ENCODE results near the gene ZNF83. TPM values are rescaled to one million over a fixed set of nuclear protein-coding genes. Genes with fewer than 3 reads are reported as not detected.

The ZNF83 gene
- total RNA-seq, 4 donors from 2014 or later, result 21.3 to 92.9 (median 41.4) TPM

DNA sequence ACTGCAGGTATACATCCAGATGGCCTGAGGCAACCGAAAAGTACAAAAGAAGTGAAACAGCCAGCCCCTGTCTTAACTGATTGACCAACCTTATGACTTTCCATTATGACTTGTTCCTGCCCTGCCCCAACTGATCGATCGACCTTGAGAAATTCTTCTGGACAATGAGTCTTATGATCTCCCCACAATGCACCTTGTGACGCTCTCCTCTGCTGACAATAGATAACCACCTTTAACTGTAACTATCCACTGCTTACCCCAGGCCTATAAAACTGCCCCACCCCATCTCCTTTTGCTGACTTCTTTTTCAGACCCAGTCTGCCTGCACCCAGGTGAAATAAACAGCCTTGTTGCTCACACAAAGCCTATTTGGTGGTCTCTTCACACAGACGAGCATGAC, 11.2 kb downstream of the ZNF83 start:
- Histone ChIP-seq H3K27me3 (no peaks in the 10 kb centered on the region), H3K36me3 (peaks cover 64% of the 10 kb centered on the region), H3K9me3 (no peaks in the 10 kb centered on the region), H3K4me1 (no peaks in the 10 kb centered on the region), H3K4me3 (no peak overlapping the region), H3K27ac (no peak overlapping the region)
- DNase-seq (ENCODE audit: low spot score in 2 of 2), result no peak
- WGBS, result 94% methylated on average over 5 of the region's 5 CpGs
- TF ChIP-seq POLR2A (IDR thresholded peaks at IDR 0.05), result no peak
- no peak for TF ChIP-seq EP300 (IDR thresholded peaks at IDR 0.05)
- TF ChIP-seq POLR2AphosphoS5 (IDR thresholded peaks at IDR 0.05), result no peak
- TF ChIP-seq, protein P1, sequence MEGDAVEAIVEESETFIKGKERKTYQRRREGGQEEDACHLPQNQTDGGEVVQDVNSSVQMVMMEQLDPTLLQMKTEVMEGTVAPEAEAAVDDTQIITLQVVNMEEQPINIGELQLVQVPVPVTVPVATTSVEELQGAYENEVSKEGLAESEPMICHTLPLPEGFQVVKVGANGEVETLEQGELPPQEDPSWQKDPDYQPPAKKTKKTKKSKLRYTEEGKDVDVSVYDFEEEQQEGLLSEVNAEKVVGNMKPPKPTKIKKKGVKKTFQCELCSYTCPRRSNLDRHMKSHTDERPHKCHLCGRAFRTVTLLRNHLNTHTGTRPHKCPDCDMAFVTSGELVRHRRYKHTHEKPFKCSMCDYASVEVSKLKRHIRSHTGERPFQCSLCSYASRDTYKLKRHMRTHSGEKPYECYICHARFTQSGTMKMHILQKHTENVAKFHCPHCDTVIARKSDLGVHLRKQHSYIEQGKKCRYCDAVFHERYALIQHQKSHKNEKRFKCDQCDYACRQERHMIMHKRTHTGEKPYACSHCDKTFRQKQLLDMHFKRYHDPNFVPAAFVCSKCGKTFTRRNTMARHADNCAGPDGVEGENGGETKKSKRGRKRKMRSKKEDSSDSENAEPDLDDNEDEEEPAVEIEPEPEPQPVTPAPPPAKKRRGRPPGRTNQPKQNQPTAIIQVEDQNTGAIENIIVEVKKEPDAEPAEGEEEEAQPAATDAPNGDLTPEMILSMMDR (IDR thresholded peaks at IDR 0.05), result no peak

DNA sequence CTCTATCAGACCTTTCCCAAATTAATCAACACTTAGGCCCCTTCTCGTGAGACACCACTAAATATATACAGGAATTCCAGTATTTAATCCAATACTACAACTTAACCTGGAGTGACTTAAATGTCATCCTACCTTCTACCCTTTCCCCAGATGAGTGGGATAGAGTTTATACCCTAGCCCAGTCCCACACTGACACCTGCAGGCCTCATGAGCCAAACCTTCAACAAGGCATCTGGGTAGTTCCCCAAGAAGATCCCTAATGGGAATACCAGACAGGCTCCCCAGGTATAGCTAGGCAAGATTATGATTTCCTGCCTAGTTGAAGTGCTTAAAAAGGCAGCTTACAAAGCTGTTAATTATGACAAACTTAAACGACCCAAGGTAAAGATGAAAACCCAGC, 15.9 kb downstream of the ZNF83 start:
- no peak for TF ChIP-seq EP300 (IDR thresholded peaks at IDR 0.05)
- TF ChIP-seq, protein P1 (IDR thresholded peaks at IDR 0.05), result no peak
- TF ChIP-seq POLR2AphosphoS5 (IDR thresholded peaks at IDR 0.05), result no peak
- TF ChIP-seq POLR2A (IDR thresholded peaks at IDR 0.05), result no peak
- DNase-seq (ENCODE audit: low spot score in 2 of 2), result no peak
- no peaks in the 10 kb centered on the region for H3K9me3 ChIP-seq
- peaks cover 90% of the 10 kb centered on the region for H3K36me3 ChIP-seq
- WGBS, result 72% methylated on average over 2 of the region's 2 CpGs
- H3K4me3 ChIP-seq, result no peak overlapping the region
- H3K27ac ChIP-seq, result no peak overlapping the region
- H3K4me1 ChIP-seq, result no peaks in the 10 kb centered on the region
- H3K27me3 ChIP-seq, result no peaks in the 10 kb centered on the region

DNA sequence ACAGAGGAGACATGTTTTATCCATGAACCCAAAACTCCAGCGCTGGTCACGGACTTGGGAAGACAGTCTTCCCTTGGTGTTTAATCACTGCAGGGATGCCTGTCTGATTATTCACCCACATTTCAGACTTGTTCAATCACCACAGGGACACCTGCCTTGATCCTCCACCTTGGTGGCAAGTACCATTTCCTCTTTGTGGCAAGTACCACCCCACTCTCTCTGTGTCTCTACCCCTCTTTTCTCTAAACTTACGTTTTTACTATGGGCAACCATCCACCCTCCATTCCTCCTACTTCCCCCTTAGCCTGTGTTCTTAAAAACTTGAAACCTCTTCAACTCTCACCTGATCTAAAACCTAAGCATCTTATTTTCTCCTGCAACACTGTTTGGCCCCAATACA, 16.8 kb downstream of the ZNF83 start:
- DNase-seq (ENCODE audit: low spot score in 2 of 2), result no peak
- Histone ChIP-seq H3K36me3 (peaks cover 91% of the 10 kb centered on the region), H3K9me3 (no peaks in the 10 kb centered on the region), H3K4me3 (no peak overlapping the region), H3K27me3 (no peaks in the 10 kb centered on the region), H3K4me1 (no peaks in the 10 kb centered on the region), H3K27ac (no peak overlapping the region)
- no peak for TF ChIP-seq POLR2AphosphoS5 (IDR thresholded peaks at IDR 0.05)
- no peak for TF ChIP-seq EP300 (IDR thresholded peaks at IDR 0.05)
- no peak for TF ChIP-seq POLR2A (IDR thresholded peaks at IDR 0.05)
- TF ChIP-seq, protein P1 (IDR thresholded peaks at IDR 0.05), result no peak
- 91% methylated on average over 3 of the region's 3 CpGs for WGBS

DNA sequence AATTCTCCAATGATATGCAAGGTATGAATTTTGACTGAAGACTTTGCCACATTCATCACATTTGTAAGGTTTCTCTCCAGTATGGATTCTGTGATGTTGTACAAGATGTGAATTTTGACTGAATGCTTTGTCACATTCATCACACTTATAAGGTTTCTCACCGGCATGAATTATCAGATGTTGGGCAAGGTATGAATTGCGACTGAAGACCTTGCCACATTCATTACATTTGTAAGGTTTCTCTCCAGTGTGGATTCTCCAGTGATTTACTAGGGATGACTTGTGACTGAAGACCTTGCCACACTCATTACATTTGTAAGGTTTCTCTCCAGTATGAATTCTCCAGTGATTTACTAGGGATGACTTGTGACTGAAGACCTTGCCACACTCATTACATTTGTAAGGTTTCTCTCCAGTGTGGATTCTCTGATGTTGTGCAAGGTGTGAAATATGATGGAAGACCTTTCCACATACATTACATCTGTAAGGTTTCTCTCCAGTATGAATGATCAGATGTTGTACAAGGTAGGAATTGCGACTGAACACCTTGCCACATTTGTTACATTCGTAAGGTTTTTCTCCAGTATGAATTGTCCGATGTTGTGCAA, 24.8 kb downstream of the ZNF83 start:
- no peak overlapping the region for H3K27ac ChIP-seq
- H3K36me3 ChIP-seq, result peaks cover 63% of the 10 kb centered on the region
- H3K4me3 ChIP-seq, result no peak overlapping the region
- 94% methylated on average over 5 of the region's 5 CpGs for WGBS
- H3K27me3 ChIP-seq, result no peaks in the 10 kb centered on the region
- no peaks in the 10 kb centered on the region for H3K4me1 ChIP-seq
- DNase-seq (ENCODE audit: low spot score in 2 of 2), result no peak
- H3K9me3 ChIP-seq, result peaks cover 9% of the 10 kb centered on the region
- TF ChIP-seq, protein P1 (IDR thresholded peaks at IDR 0.05), result no peak
- no peak for TF ChIP-seq POLR2A (IDR thresholded peaks at IDR 0.05)
- no peak for TF ChIP-seq POLR2AphosphoS5 (IDR thresholded peaks at IDR 0.05)
- no peak for TF ChIP-seq EP300 (IDR thresholded peaks at IDR 0.05)

DNA sequence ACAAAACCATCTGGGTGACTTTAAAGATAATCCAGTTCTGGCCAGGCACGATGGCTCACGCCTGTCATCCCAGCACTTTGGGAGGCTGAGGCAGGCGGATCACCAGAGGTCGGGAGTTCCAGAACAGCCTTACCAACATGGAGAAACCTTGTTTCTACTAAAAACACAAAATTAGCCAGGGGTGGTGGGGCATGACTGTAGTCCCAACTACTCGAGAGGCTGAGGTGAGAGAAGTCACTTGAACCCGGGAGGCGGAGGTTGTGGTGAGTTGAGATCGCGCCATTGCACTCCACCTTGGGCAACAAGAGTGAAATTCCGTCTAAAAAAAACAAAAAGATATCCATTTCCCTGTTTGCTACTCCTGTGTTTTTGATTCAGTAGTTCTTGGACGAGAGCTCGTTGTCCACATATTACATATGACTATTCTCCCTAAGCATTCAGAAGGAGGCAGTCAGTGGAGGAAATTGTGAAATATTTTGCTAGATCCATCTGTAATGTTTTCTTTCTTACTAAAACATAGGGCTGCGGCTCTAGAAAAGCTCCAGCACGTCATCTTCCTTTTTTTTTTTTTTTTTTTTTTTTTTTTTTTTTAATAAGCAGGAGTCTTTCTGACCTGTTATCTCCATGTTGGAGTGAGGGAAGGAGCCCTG, 34.5 kb downstream of the ZNF83 start:
- H3K27ac ChIP-seq, result no peak overlapping the region
- no peak for DNase-seq (ENCODE audit: low spot score in 2 of 2)
- no peaks in the 10 kb centered on the region for H3K36me3 ChIP-seq
- TF ChIP-seq EP300 (IDR thresholded peaks at IDR 0.05) (no peak), POLR2AphosphoS5 (IDR thresholded peaks at IDR 0.05) (no peak), POLR2A (IDR thresholded peaks at IDR 0.05) (no peak)
- TF ChIP-seq, protein P1 (IDR thresholded peaks at IDR 0.05), result no peak
- H3K4me1 ChIP-seq, result peaks cover 18% of the 10 kb centered on the region
- H3K27me3 ChIP-seq, result no peaks in the 10 kb centered on the region
- no peaks in the 10 kb centered on the region for H3K9me3 ChIP-seq
- no peak overlapping the region for H3K4me3 ChIP-seq
- WGBS, result 80% methylated on average over 14 of the region's 14 CpGs

Measured in suprapubic skin (tissue), 4 donors.